RCC 7860 (cell line): ENCODE measurements around the gene NCOA3.

ENCODE experiments used
- DNase-seq: peaks from one replicate; pipeline ENCODE4 v3.0.0-alpha.2; 2015; ENCODE audit warnings: low spot score
- FAIRE-seq: peaks from 2 replicates; lab custom pipeline; 2012; peaks lifted over from hg19 to GRCh38; lab: Jason Lieb, UNC

The NCOA3 gene

GRCh38 chr20:47622118-47622665 is 120.5 kb downstream of the NCOA3 start:
- FAIRE-seq (peak; percentile 93), DNase-seq (peak; percentile 79)

GRCh38 chr20:47623206-47623605 is 121.5 kb downstream of the NCOA3 start:
- no peak for FAIRE-seq
- no peak for DNase-seq

GRCh38 chr20:47627540-47627939 is 125.9 kb downstream of the NCOA3 start:
- DNase-seq: no peak
- FAIRE-seq: no peak

GRCh38 chr20:47629907-47630306 is 128.2 kb downstream of the NCOA3 start:
- DNase-seq (no peak), FAIRE-seq (no peak)

- no peak for FAIRE-seq
- DNase-seq: no peak
These were observed 129.4 kb downstream of the NCOA3 start for GRCh38 chr20:47631078-47631477.

GRCh38 chr20:47635256-47635655 is 133.6 kb downstream of the NCOA3 start:
- FAIRE-seq: no peak
- DNase-seq: no peak

- FAIRE-seq (no peak), DNase-seq (no peak)
These were observed 137.2 kb downstream of the NCOA3 start for GRCh38 chr20:47638851-47639250.

GRCh38 chr20:47642118-47642517 is 140.4 kb downstream of the NCOA3 start:
- FAIRE-seq (no peak), DNase-seq (no peak)

GRCh38 chr20:47642624-47643023 is 140.9 kb downstream of the NCOA3 start:
- FAIRE-seq: no peak
- no peak for DNase-seq

- no peak for DNase-seq
- no peak for FAIRE-seq
These were observed 143.9 kb downstream of the NCOA3 start for GRCh38 chr20:47645632-47646031.

GRCh38 chr20:47647994-47648393 is 146.3 kb downstream of the NCOA3 start:
- no peak for DNase-seq
- FAIRE-seq: no peak

- DNase-seq: no peak
- no peak for FAIRE-seq
These were observed 147.3 kb downstream of the NCOA3 start for GRCh38 chr20:47648943-47649342.

GRCh38 chr20:47652301-47652700 is 150.6 kb downstream of the NCOA3 start:
- no peak for FAIRE-seq

GRCh38 chr20:47652794-47653193 is 151.1 kb downstream of the NCOA3 start:
- FAIRE-seq (no peak), DNase-seq (no peak)

More at GRCh38 chr20:47652301-47652700, 150.6 kb downstream of the NCOA3 start:
- DNase-seq: no peak

GRCh38 chr20:47653869-47654268 is 152.2 kb downstream of the NCOA3 start:
- DNase-seq (no peak), FAIRE-seq (no peak)

GRCh38 chr20:47654370-47654769 is 152.7 kb downstream of the NCOA3 start:
- no peak for FAIRE-seq
- no peak for DNase-seq

- DNase-seq (no peak), FAIRE-seq (no peak)
These were observed 153.9 kb downstream of the NCOA3 start for GRCh38 chr20:47655635-47656034.

- no peak for DNase-seq
- no peak for FAIRE-seq
These were observed 154.6 kb downstream of the NCOA3 start for GRCh38 chr20:47656318-47656717.

GRCh38 chr20:47659904-47660601 is 158.4 kb downstream of the NCOA3 start:
- DNase-seq (no peak), FAIRE-seq (no peak)

GRCh38 chr20:47660602-47660905 is 158.9 kb downstream of the NCOA3 start:
- no peak for FAIRE-seq
- DNase-seq: no peak

- FAIRE-seq (no peak), DNase-seq (no peak)
These were observed 159.5 kb downstream of the NCOA3 start for GRCh38 chr20:47660983-47661700.

- DNase-seq (no peak), FAIRE-seq (no peak)
These were observed 160.0 kb downstream of the NCOA3 start for GRCh38 chr20:47661714-47662113.
